GM19193 (cell line): ENCODE data around the gene INTS11.

Source experiments
- POLR2A ChIP-seq: IDR thresholded peaks from 4 replicates; pipeline ENCODE4 v1.6.1; 2011; ENCODE audit not compliant: insufficient read depth, insufficient read length; ENCODE audit errors: extremely low read depth

The INTS11 gene

GRCh38 chr1:1308756-1309250 lies 15.7 kb downstream of the INTS11 start:
- TF ChIP-seq POLR2A, result no peak

DNA sequence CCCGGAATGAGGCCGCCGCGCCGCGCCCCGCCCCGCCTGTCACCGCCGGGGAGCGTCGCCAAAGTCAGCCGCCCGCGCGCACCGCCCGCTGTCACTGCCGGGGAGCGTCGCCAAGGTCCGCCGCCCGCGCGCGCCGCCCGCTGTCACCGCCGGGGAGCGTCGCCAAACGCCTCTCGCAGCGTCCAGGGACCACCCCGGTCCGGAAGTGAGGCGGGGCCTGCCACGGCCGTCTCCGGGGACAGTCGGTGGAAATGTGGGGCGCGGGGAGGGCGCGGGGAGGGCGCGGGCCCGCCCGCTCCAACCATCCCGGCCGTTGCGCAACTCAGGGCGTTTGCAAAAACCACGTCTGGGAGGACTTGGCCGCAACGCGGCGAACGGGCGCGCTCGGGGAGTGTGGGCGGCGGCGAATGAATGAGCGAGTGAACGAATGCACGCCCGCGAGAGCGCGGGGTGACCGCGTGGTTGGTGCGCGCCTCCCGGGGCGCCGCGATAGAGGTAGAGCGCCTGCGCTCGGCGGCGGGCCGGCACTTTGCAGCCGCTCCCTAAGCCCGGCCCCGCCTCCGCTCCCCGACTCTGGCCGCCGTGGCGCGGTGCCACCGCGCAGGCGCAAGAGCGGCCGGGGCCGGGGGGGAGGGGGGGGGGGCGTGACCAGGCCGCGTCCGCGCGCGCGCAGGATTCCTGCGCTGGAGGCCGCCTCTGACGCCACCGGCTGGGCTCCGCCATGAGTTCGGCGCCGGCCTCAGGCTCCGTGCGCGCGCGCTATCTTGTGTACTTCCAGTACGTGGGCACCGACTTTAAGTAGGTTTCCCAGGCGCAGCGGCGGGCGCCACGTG lies 16.3 kb downstream of the INTS11 start, which contains the start of the genes ACAP3 and PUSL1:
Gene ACAP3, minus strand, starts transcription at position 8 of the 833 bp plus-strand sequence. CDS start 115 bp downstream, outside the sequence.
Gene PUSL1, plus strand, starts transcription at position 675 of the 833 bp plus-strand sequence. Its CDS starts 47 bp downstream, at position 722.
- TF ChIP-seq POLR2A, result peak; percentile 63

GRCh38 chr1:1307261-1307922 lies 17.1 kb downstream of the INTS11 start:
- no peak for TF ChIP-seq POLR2A

- no peak for TF ChIP-seq POLR2A
These were observed 17.7 kb downstream of the INTS11 start for GRCh38 chr1:1306661-1307260.

DNA sequence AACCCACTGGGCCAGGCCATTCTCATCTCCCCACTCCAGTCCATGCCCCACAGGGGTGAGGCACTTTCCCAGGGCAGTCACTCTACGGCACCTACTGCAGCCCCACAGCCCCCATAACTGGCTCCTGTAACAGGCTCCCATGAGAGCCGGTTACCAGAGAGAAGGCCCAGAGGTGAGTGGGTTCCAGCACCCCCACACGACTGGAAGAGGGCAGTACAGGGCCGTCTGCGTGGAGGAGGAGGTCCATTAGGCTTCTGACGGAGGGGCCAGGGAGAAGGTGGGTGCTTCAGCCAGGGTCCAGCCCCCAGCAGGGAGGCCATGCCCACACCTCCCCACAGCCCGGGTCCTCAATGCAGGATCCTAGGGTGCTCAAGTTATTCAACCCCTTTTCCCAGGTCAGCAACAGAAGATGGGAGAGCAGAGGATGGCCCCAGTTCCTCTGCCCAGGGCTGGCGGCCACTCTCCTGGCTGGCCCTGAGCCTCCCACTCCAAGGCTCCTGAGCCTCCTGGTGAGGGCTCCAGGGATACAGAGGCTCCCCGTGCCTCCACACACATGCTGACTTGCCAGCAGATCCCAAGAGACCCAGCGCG lies 18.3 kb downstream of the INTS11 start:
- TF ChIP-seq POLR2A, result no peak

DNA sequence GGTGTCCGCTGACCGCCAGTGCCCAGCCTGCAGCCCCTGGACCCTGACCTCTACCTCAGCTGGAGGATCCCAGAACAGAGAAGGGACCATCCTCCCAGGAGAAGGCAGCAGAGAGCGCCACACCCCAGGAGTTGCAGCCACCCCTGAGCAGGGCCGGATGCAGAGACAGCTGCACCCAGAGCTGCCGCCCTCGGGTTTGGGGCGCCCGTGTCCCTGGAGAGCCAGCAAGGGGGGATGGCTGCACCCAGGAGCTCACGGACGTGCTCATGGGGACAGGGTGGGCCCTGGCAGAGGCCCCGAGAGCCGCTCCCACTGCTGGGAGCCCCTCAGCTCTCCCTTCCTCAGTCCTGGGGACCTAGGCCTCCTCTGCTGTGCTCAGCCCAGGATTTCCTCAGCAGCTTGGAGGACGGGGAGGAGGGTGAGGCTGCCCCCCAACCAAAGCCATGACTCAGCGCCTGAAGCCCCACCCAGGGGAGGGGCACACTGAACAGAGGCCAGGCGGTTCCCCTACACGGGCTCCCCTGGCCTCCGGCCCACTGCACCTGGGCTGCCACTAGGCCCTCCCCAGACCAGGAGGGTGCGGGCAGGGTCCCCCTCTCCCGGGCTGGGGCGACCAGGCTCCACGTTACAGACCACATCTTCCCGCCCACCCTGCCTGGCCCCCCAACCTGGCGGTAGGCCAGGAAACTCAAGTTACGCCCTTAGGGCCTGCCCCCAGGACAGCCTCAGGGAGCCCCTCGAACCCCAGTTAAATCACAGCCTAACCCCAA lies 19.0 kb downstream of the INTS11 start:
- peak; percentile 23 for TF ChIP-seq POLR2A

DNA sequence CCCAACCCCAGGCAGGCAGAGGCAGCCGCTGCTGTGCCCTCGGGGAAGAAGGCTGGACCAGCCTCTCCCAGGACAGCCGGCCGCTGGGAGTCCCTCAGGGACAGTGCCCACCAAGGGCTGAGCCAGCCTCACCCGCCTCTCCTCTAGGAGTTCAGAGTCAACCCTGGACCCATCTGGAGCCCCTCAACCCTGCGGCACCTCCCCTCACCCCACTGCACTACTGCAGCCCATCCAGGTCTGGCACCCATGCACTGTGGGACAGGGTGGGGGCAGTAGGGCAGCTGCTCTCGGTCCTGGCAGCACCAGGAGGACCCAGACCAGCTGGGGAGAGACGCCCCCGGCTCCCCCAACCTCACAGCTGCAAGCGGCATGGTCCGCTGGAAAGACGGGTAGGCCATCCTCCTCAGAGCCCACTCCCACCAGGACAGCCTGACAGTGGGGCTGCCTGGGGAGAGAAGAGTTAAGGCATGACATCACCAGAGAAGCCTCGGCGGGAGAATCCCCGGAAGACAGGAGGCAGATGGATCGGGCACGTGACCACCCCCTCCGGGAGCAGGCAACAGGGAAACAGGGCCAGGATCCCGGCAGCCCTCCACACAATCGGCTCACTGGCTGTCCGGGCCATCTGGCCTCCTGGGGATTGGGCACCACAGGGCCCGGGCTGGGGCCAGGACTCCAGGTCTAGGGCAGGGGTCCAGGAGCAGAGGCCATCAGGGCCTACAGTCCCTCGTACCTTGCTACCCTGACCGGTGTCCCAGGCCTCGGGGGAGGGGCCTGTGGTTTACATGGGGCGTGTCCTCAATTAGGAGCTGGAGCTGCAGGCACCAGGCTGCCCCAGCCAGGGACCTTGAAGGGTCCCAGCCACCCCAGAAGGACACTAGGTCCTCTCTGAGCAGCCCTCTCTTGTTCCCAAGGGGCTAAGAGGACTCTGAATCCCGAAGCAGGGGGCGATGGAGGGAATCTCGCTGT lies 19.8 kb downstream of the INTS11 start:
- TF ChIP-seq POLR2A, result no peak

GRCh38 chr1:1303736-1304135 lies 20.7 kb downstream of the INTS11 start:
- no peak for TF ChIP-seq POLR2A

DNA sequence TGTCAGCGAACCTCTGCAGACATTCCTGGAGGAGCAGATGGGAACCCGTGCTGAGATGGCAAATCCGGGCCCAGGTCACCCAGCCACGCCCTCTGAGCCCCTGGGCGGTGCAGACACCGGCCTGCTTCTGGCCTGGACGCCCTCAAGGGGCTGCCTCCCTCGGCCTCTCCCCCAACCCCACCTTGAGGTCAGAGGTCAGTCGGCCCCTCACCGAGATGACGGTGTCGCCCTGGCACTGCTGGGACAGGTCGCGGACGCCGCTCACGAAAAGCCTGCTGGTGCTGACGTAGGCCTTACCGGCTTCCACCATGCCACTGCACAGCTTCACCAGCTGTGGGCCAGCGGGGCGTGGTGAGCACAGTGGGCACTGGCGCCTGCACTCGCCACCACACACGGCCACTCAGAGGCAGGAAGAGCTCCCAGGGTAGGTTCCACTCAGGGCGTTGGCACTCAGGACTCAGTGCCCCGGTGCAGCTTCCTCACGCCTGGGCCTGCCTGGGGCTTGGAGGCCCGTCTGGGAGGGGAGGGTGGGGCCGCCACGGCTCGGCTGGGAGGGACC lies 21.4 kb downstream of the INTS11 start:
- no peak for TF ChIP-seq POLR2A

DNA sequence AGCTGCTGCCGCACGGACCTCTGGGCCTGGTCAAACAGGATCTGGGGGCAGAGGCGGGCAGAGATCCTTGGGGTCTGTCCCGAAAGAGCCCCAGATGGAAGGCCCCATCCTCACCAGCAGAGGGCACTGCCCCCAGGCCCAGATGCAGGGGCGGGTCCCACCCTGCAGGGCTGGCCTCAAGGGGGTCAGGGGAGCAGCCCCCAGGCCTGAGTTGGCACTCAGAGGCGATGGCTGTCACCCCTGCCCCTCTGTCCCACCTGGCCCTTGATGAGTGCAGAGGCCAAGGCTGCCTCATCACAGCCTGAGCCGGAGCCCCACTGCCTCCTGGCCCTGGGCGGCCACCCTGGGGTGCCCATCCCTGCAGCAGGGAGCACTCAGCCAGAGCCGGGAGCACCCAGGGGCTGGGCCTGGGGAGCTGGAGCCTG lies 22.4 kb downstream of the INTS11 start:
- no peak for TF ChIP-seq POLR2A

GRCh38 chr1:1300352-1300739 lies 24.1 kb downstream of the INTS11 start:
- no peak for TF ChIP-seq POLR2A

DNA sequence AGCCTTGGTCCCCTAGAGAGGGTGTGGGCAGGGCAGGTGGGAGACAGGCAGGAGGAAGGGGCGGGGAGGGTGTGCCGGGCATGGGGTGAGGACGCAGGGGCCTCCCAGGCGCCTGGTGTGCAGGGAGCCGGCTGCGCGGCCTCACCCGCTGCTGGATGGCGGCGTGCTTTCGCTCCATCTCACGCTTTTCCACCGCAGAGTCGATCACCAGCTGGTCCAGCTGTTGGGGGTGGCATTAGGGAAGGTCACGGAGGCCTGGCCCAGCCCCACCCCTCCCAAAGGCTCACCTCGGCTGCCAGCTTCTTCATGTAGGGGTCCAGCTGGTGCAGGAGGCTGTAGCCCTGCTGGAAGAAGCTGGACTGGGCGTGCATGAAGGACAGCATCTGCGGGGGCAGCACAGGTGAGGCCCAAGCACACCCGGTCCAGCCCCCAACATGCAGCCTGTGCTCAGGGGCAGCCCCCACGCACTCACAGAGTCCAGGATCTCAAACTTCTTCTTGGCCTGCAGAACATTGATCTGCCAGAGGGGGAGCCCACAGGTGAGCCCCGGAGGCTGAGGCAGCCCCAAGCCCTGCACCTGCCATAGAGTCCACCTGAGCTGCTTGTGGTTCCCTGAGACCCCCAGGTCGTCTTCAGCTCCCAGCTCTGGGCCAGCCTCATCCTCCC lies 24.6 kb downstream of the INTS11 start:
- no peak for TF ChIP-seq POLR2A
